T-helper 1 cell treated with Interleukin-12 subunit alpha and Interleukin-12 subunit beta and Interleukin-4 antibody, amounts not matched to agents 30 ng/mL and 1 ng/mL, for 36 hours (primary cell): Measurements from ENCODE around the gene OR4D9. TPM values are rescaled to one million over a fixed set of nuclear protein-coding genes. Genes with fewer than 3 reads are reported as not detected.
"Not testable (repeated sequence)": the region's sequence is repeated elsewhere in the genome, so short reads cannot be mapped to it uniquely, and the experiment has no call there.

Source experiments
- intact Hi-C: fragments of 100-400 bp; cut with micrococcal nuclease; formaldehyde crosslinking; loops from one replicate; pipeline ENCODE4 v1.15.1; 2024
- total RNA-seq: library from RNA; stranded (reverse); gene quantifications from 2 replicates; pipeline ENCODE4 v1.2.3, GENCODE V29; 2022

The OR4D9 gene
- not detected in 2 replicates for total RNA-seq

DNA sequence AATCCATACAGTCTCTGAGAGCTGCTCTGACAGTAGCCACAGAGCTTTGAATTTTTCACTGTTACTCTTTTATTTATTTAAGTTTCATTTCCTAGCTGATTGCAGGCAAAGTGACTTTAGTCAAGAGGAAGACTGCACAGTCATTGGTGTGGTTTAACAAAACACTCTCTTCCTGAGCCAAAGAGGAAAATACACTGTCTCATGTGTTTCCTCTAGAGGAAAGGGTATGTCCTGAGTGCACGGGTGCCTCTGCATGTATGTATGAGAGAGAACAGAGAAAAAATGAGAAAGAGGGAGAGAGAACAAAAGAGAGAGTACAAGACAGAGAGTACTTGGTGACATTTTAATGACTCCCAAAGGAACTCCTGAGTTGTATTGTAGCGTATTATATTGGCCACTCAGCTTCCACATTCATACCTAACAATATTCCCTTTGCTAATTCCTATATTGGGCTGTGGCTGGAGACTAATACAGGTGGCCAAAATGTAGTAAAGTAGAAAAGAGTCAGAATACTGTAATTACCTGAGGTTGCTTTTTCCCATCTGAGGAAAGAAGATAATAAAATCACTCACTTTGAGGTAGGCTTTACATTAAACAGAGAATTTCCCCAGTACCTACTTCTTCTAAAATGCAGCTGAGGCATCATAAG lies at the start of gene OR4D9:
Gene OR4D9 (plus strand): TSS at position 599 of the 649 bp plus-strand sequence. CDS start 3,374 bp downstream, outside the sequence.
- intact Hi-C loops = loop anchor here (1.0 to 10.0 kb wide), 2 partner anchors 169 to 226 kb away; no protein-coding TSS in a partner anchor

- intact Hi-C loops = no loop called here
These were observed 48.1 kb upstream of the OR4D9 start for GRCh38 chr11:59463190-59463641.

GRCh38 chr11:59473015-59473414 lies 38.3 kb upstream of the OR4D9 start, which contains the start of gene OR4D10:
OR4D10 (plus strand) TSS chr11:59473315; CDS start chr11:59477430, 4,115 bp downstream.
- intact Hi-C loops = no loop called here

- intact Hi-C loops = no loop called here
These were observed 36.2 kb upstream of the OR4D9 start for GRCh38 chr11:59475176-59475575.

- intact Hi-C loops = no loop called here
These were observed 31.4 kb upstream of the OR4D9 start for GRCh38 chr11:59479906-59480305.

DNA sequence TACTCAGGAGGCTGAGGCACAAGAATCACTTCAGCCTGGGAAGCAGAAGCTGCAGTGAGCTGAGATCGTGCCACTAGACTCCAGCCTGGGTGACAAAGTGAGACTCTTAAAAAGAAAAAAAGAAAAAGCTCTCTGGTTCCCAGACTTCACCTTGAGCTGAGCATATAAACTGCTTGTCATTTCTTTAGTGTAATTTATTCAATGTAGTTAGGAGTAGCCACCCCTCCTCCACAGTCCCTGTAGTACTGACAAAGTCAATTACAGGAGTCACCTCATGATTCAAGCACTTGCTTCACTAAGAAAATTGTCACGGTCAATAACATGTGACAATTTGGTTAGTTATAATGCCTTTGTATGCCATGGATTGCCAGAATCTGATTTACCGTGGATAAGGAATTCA lies 31.0 kb upstream of the OR4D9 start:
- intact Hi-C loops = no loop called here

DNA sequence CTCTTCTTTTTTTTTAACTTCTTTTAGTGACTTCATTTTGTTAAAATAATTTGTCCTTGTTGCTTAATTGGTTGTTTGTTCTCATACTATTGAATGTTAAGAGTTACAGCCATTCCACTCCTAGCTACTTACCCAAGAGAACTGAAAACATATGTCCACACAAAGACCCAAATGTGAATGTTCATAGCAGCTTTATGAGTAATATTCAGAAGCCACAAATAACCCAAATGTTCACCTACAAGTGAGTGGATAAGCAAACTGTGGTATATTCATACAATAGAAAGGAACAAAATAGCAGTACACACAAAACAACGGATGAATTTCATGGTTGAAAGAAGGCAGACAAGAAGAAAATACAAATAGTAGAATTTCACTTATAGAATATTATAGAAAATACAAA lies 9.4 kb upstream of the OR4D9 start:
- intact Hi-C loops = no loop called here

GRCh38 chr11:59503276-59503675 lies 8.1 kb upstream of the OR4D9 start, which contains the start of gene OR4D11:
OR4D11 (plus strand) TSS chr11:59503576; CDS start chr11:59503576, 0 bp downstream.
- intact Hi-C loops = no loop called here

GRCh38 chr11:59511675-59512074 lies 336 bp downstream of the OR4D9 start:
- intact Hi-C loops = loop anchor here (1.0 to 10.0 kb wide), 2 partner anchors 169 to 227 kb away; no protein-coding TSS in a partner anchor

- intact Hi-C loops = not testable (repeated sequence)
These were observed 8.8 kb downstream of the OR4D9 start for GRCh38 chr11:59520139-59520538.

DNA sequence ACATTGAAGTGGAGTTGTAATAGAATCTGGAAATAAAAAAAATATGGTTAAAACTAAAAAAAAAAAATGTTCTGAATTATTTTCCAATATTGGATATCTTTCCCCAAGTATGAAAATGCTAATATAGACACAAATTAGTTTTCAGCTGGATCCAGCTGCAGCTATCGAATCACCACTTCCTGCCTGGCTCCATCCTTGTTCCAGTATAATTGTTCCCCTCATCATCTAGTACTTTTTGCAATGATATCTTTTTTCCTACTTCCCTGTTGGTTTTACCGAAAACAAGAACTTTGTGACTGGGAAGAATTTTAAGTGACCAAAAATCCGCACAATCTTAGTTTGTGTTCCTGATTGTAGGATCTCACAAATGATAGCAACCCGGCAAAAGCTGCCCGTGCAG lies 9.4 kb downstream of the OR4D9 start:
- intact Hi-C loops = no loop called here

- intact Hi-C loops = no loop called here
These were observed 12.2 kb downstream of the OR4D9 start for GRCh38 chr11:59523541-59523940.

GRCh38 chr11:59528711-59529110 lies 17.4 kb downstream of the OR4D9 start:
- intact Hi-C loops = no loop called here

DNA sequence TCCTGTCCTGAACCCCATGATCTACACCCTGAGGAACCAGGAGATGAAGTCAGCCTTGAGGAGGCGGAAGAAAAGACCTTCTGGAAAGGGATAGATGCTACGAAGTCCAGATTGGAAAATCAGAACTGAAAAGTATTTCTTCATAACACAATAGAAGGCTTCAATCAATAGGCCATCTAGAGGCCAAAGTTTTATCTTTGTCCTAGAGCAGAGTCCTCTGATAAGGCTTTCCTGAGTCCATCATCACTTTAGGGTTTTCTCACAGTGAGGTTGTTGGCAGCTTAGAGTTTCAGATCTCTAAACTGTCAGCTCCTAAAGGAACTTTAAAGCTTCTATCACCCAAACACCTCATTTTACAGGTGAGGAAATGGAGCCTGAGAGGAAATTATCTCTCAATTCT lies 21.3 kb downstream of the OR4D9 start:
- intact Hi-C loops = no loop called here

GRCh38 chr11:59534676-59535075 lies 23.3 kb downstream of the OR4D9 start:
- intact Hi-C loops = loop anchor here (5.0 kb wide), 1 partner anchor 133 kb away; the partner anchor contains the start of gene PATL1

DNA sequence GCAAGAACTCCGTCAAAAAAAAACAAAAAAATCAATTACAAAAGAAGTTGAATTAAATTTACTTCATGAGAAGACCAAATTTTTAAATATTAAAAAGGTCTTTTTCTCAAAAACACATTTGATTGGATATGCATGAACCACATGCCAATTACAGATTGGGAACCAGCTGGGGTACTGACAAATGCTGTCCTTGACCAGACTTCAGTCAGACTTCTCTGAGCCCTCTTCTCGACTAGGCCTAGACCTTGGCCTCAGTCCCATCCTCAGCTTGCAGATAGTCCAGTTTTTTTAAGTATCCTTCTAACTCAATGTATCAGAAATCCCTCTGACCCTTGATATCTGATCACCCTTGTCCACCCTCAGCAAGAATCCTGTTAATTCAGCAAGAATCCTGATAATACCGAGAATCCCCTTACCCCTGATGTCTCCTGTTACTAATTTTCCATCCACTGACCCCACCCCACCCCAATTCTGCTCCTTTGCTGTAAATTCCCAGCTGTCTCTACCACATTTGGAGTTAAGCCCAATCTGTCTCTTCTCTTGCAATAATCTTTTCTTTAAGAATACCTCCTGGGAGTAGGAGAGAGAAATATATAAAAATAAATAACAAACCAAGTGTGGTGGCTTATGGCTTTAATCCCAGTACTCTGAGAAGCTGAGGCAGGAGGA lies 30.9 kb downstream of the OR4D9 start:
- intact Hi-C loops = no loop called here

GRCh38 chr11:59543713-59544112 lies 32.4 kb downstream of the OR4D9 start:
- intact Hi-C loops = not testable (repeated sequence)

DNA sequence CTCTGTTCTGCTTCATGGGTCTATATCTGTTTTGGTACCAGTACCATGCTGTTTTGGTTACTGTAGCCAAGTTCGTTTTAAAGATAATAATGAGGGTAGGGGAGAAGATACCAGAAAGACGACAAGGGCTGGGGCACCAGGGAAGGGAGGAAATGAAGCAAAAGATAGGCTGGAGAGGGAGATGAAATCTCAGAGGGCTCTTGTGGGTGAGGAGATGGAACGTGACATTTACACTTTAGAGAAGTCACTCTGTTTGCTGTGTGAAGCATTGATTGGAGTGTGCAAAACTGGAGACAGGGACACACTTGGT lies 33.5 kb downstream of the OR4D9 start:
- intact Hi-C loops = no loop called here

DNA sequence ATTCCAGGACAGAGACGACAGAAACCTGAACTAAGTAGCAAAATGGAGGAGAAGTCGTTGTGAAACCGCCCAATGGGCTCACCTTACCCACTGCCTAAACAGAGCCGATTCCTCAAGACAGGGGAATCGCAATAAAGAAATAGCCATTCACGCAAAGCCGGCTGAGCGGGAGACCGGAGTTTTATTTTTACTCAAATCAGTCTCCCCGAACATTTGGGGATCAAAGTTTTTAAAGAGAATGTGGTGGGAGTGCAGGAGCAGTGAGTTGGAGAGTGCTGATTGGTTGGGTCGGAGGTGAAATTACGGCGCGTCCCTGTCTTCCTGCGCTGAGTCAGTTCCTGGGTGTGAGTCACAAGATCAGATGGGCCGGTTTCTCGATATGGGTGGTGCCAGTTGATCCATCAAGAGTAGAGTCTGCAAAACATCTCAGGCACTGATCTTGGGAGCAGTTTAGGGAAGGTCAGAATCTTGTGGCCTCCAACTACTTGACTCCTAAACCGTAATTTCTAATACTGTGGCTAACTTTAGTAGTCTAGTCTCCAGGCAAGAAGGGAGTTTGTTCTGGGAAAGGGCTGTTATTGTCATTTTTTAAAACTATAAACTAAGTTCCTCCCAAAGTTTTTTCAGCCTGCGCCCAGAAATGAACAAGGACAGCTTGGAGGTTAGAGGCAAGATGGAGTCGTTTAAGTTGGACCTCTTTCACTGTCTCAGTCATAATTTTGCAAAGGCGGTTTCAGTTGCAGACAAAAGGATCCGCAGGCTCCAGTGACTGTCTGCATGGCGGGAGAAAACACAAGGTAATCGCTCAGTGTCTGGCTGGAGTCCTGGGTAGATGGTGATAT lies 34.1 kb downstream of the OR4D9 start:
- intact Hi-C loops = no loop called here

DNA sequence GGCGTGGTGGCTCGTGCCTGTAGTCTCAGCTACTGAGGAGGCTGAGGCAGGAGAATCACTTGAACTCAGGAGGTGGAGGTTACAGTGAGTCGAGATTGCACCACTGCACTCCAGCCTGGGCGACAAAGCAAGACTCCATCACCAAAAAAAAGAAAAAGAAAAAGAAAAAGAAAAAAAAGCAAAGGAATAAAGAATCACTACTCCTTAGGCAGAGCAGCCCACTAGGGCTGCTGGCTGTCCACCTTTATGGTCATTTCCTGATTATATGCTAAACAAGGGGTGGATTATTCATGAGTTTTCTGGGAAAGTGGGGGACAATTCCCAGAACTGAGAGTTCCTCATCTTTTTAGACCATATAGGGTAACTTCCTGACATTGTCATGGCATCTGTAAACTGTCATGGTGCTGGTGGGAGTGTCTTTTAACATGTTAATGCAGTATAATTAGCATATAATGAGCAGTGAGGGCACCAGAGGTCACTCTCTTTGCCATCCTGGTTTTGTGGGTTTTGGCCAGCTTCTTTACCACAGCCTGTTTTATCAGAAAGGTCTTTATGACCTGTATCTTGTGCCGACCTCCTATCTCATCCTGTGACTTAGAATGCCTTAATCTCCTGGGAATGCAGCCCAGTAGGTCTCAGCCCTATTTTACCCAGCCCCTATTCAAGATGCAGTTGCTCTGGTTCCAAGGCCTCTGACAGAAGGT lies 36.4 kb downstream of the OR4D9 start:
- intact Hi-C loops = not testable (repeated sequence)

- intact Hi-C loops = no loop called here
These were observed 36.9 kb downstream of the OR4D9 start for GRCh38 chr11:59548309-59548656.
